SK-N-SH (cell line): ENCODE results near the gene BLCAP. TPM values are rescaled to one million over a fixed set of nuclear protein-coding genes. Genes with fewer than 3 reads are reported as not detected.

Source experiments
- CTCF ChIA-PET: fragments of 300-600, 350-600 bp; formaldehyde crosslinking; extraction: SDS; loops from one replicate; lab custom pipeline; 2021; lab: Yijun Ruan, JAX
- POLR2A ChIA-PET: fragments of 350-600 bp; sonication (Branson Sonifier 250); formaldehyde crosslinking; extraction: SDS; loops from one replicate; lab custom pipeline; 2020; ENCODE audit warnings: antibody characterized with exemption, inconsistent platforms; lab: Yijun Ruan, JAX
- DNase-seq: peaks from one replicate; pipeline ENCODE4 v3.0.0; 2012
- H2AFZ ChIP-seq: fragments of 200-600 bp; sonication (generic); 2 replicates; pipeline ENCODE4 v1.8.1; 2016; ENCODE audit warnings: antibody characterized with exemption, mild to moderate bottlenecking, low read depth
- H3F3A ChIP-seq: fragments of 200-600 bp; sonication (generic); replicated peaks from 2 replicates; pipeline ENCODE3; 2016; ENCODE audit warnings: antibody characterized with exemption, mild to moderate bottlenecking; ENCODE audit not compliant: insufficient read depth
- H3K27ac ChIP-seq, 2 experiments: fragments of 200-500 bp in 1 of 2; fragments of 200-600 bp in 1 of 2; sonication (Bioruptor generic) in 1 of 2; sonication (generic), shearing (Covaris generic) in 1 of 2; 2 replicates each; pipeline versions ENCODE4 v1.5.1 to v1.6.1; 2014 to 2016; ENCODE audit warnings: low read depth in 2 of 2, inconsistent platforms in 1 of 2, low read length in 1 of 2, mild to moderate bottlenecking in 1 of 2, mixed read lengths in 1 of 2
- H3K27me3 ChIP-seq: fragments of 200-600 bp; sonication (generic), shearing (Covaris generic); 2 replicates; pipeline ENCODE4 v1.6.1; 2016; ENCODE audit warnings: mixed run types; ENCODE audit not compliant: insufficient read depth
- H3K36me3 ChIP-seq, 2 experiments: fragments of 200-500 bp in 1 of 2; fragments of 200-600 bp in 1 of 2; sonication (Bioruptor generic) in 1 of 2; sonication (generic) in 1 of 2; replicated peaks in 1 of 2; 2 replicates each; pipeline versions ENCODE3 to v1.5.1; 2014 to 2016; ENCODE audit warnings: low read length in 1 of 2, mild to moderate bottlenecking in 1 of 2; ENCODE audit not compliant: insufficient read depth in 2 of 2, control insufficient read depth in 1 of 2
- H3K4me1 ChIP-seq, 2 experiments: fragments of 200-500 bp in 1 of 2; fragments of 200-600 bp in 1 of 2; sonication (Bioruptor generic) in 1 of 2; sonication (generic), shearing (Covaris generic) in 1 of 2; 2 replicates each; pipeline versions ENCODE4 v1.5.1 to v1.6.1; 2014 to 2016; ENCODE audit warnings: low read depth in 1 of 2, low read length in 1 of 2, mixed run types in 1 of 2; ENCODE audit not compliant: insufficient read depth in 2 of 2, control insufficient read depth in 1 of 2
- H3K4me2 ChIP-seq: fragments of 200-600 bp; sonication (generic), shearing (Covaris generic); 2 replicates; pipeline ENCODE4 v1.6.1; 2017; ENCODE audit warnings: mixed run types
- H3K4me3 ChIP-seq, 2 experiments: fragments of 200-500 bp in 1 of 2; fragments of 200-600 bp in 1 of 2; sonication (Bioruptor generic) in 1 of 2; sonication (generic), shearing (Covaris generic) in 1 of 2; 2 replicates each; pipeline versions ENCODE4 v1.5.1 to v1.8.1; 2014 to 2016; ENCODE audit warnings: low read depth in 2 of 2, inconsistent platforms in 1 of 2, low read length in 1 of 2, mild to moderate bottlenecking in 1 of 2, mixed read lengths in 1 of 2, moderate library complexity in 1 of 2
- H3K79me2 ChIP-seq: fragments of 200-600 bp; sonication (generic); 2 replicates; pipeline ENCODE4 v1.8.1; 2017; ENCODE audit warnings: mild to moderate bottlenecking; ENCODE audit not compliant: insufficient read depth
- H3K9ac ChIP-seq: fragments of 200-600 bp; sonication (generic); 2 replicates; pipeline ENCODE4 v1.6.1; 2017; ENCODE audit warnings: mixed run types
- H3K9me2 ChIP-seq: fragments of 200-600 bp; sonication (generic); 2 replicates; pipeline ENCODE4 v1.6.1; 2017; ENCODE audit warnings: mixed run types
- H3K9me3 ChIP-seq: fragments of 200-600 bp; sonication (generic); 2 replicates; pipeline ENCODE4 v1.6.1; 2017; ENCODE audit warnings: mixed run types, mild to moderate bottlenecking, moderate library complexity
- H4K20me1 ChIP-seq: fragments of 200-600 bp; sonication (generic); 2 replicates; pipeline ENCODE4 v1.6.1; 2017; ENCODE audit warnings: mild to moderate bottlenecking, mixed run types; ENCODE audit not compliant: insufficient read depth
- EP300 ChIP-seq, 2 experiments: IDR thresholded peaks; 2 replicates each; pipeline versions ENCODE4 v1.4.0 to v1.6.1; 2012; ENCODE audit warnings: borderline replicate concordance in 1 of 2, low read depth in 1 of 2, low read length in 1 of 2
- FOXM1 ChIP-seq: IDR thresholded peaks from 2 replicates; pipeline ENCODE4 v1.4.0; 2012; ENCODE audit warnings: low read depth, mild to moderate bottlenecking
- GATA2 ChIP-seq: sonication (generic); formaldehyde crosslinking; IDR thresholded peaks from 2 replicates; pipeline ENCODE4 v1.5.0; 2020; ENCODE audit warnings: mild to moderate bottlenecking, missing genetic modification reagents
- IRF3 ChIP-seq: fragments of 150-350 bp; IDR thresholded peaks from 2 replicates; pipeline ENCODE4 v1.6.1; 2016; ENCODE audit warnings: mild to moderate bottlenecking, low read depth, low read length
- JUND ChIP-seq: IDR thresholded peaks from 2 replicates; pipeline ENCODE4 v1.4.0; 2012
- NFIC ChIP-seq: IDR thresholded peaks from 2 replicates; pipeline ENCODE4 v1.4.0; 2012; ENCODE audit warnings: borderline replicate concordance
- NRF1 ChIP-seq: IDR thresholded peaks from 2 replicates; pipeline ENCODE4 v1.6.1; 2012; ENCODE audit warnings: low read depth, mild to moderate bottlenecking, low read length
- POLR2AphosphoS5 ChIP-seq: IDR thresholded peaks from 2 replicates; pipeline ENCODE4 v1.6.1; 2012; ENCODE audit warnings: low read depth, low read length
- RFX5 ChIP-seq: IDR thresholded peaks from 2 replicates; pipeline ENCODE4 v1.6.1; 2012; ENCODE audit warnings: mild to moderate bottlenecking, improper control_type of control experiment, low read length
- SIN3A ChIP-seq: IDR thresholded peaks from 2 replicates; pipeline ENCODE4 v1.6.1; 2012; ENCODE audit warnings: low read depth, mild to moderate bottlenecking, low read length, moderate library complexity, borderline replicate concordance
- SMC3 ChIP-seq: IDR thresholded peaks from 2 replicates; pipeline ENCODE4 v1.6.1; 2012; ENCODE audit warnings: low read depth, low read length, improper control_type of control experiment
- TAF1 ChIP-seq: IDR thresholded peaks from 2 replicates; pipeline ENCODE4 v1.6.1; 2012; ENCODE audit warnings: low read depth, mild to moderate bottlenecking, low read length, moderate library complexity, borderline replicate concordance
- WGBS: methylation state at CpG from one replicate; pipeline ENCODE4 v1.1.6; 2017; ENCODE audit warnings: low lambda C conversion rate; 5-methylcytosine and 5-hydroxymethylcytosine counted together
- polyA plus RNA-seq, 3 experiments: library from polyadenylated mRNA; depleted of rRNA; stranded (reverse); fragments of >200 nt; gene quantifications; 2 replicates each; pipeline ENCODE4 v1.2.3, GENCODE V29; 2012
- TF ChIP-seq, protein P1 (sequence below): IDR thresholded peaks from 2 replicates; pipeline ENCODE4 v1.6.1; 2012; ENCODE audit warnings: mild to moderate bottlenecking, low read depth, low read length, moderate library complexity
- TF ChIP-seq, protein P2 (sequence below): fragments of 150-350 bp; IDR thresholded peaks from 2 replicates; pipeline ENCODE4 v1.6.1; 2017; ENCODE audit warnings: antibody characterized with exemption, low read length, low read depth, borderline replicate concordance
- TF ChIP-seq, protein P3 (sequence below): fragments of 200-600 bp; sonication (generic); IDR thresholded peaks from 2 replicates; pipeline ENCODE4 v1.6.1; 2017; ENCODE audit warnings: antibody characterized with exemption, mild to moderate bottlenecking, moderate library complexity

BLCAP gene
- polyA plus RNA-seq, 1 of the 3 experiments (the other 2 are of a cell fraction), result 55.8 TPM

DNA sequence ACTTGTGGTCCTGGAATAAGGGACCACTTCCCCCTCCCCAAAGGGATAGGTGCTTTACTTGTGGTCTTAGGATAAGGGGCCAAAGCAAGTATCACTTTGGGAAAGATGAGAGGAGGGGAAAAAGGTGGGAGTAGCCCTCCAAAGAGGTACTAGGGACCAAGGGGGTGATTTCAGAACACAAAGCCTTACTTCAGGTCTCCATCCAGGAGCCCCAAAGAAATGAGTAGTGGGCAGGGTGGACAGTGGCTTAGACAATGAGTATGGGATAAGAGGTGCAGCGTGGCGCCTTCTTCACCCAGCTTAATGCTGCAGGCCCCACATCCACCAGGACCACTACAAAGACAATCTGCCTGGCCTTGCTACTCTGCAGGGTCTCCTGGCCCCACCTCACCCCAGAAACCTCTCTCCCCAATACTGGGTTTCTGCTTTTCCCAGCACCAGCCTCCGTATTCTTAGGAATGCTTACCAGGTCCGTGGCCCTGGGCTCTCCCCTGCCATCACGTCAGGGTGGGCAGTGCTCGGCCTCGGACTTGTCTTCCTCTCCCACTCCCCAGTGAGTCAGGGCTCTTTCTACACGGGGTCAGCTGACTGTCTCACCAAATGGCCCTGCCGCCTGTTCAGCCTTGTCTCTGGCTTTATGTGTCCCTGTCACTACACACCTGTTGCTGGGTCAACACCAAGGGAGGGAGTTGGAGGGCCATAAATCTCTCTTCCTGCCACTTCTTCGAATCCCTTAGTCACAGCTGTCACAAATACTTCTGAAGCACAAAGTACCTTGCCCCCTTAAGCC, 3.6 kb downstream of the BLCAP start:
- 87% methylated on average over 10 of the region's 10 CpGs for WGBS
- no peak for DNase-seq
- Histone ChIP-seq H3K27ac (no peak overlapping the region; a peak in 1 of 4 replicates), H3K36me3 (peaks cover 4% of the 10 kb centered on the region in 2 experiments), H2AFZ (no peak overlapping the region), H3K4me2 (no peak overlapping the region), H3K9me2 (no peaks in the 10 kb centered on the region), H3K9me3 (no peaks in the 10 kb centered on the region), H3K27me3 (no peaks in the 10 kb centered on the region), H3K4me3 (no peak overlapping the region), H3K79me2 (peaks cover 84% of the 10 kb centered on the region), H3K9ac (no peak overlapping the region), H4K20me1 (peaks cover 74% of the 10 kb centered on the region), H3K4me1 (peaks cover 15 to 55% of the 10 kb centered on the region in 2 experiments; a peak in 3 of 4 replicates), H3F3A (no peaks in the 10 kb centered on the region)
- ChIA-PET CTCF (interaction anchor here (12.5 kb wide), 1 partner anchor 329 kb away, joined by 280 read pairs; no protein-coding TSS in a partner anchor), POLR2A (no interaction called here)
- TF ChIP-seq RFX5 (no peak), TAF1 (no peak), EP300 (IDR thresholded peaks at IDR 0.05; ENCODE audit: borderline replicate concordance in 1 of 2, low read depth in 1 of 2, low read length in 1 of 2) (no peak), NRF1 (no peak), IRF3 (no peak), NFIC (no peak)
- TF ChIP-seq, protein P1, sequence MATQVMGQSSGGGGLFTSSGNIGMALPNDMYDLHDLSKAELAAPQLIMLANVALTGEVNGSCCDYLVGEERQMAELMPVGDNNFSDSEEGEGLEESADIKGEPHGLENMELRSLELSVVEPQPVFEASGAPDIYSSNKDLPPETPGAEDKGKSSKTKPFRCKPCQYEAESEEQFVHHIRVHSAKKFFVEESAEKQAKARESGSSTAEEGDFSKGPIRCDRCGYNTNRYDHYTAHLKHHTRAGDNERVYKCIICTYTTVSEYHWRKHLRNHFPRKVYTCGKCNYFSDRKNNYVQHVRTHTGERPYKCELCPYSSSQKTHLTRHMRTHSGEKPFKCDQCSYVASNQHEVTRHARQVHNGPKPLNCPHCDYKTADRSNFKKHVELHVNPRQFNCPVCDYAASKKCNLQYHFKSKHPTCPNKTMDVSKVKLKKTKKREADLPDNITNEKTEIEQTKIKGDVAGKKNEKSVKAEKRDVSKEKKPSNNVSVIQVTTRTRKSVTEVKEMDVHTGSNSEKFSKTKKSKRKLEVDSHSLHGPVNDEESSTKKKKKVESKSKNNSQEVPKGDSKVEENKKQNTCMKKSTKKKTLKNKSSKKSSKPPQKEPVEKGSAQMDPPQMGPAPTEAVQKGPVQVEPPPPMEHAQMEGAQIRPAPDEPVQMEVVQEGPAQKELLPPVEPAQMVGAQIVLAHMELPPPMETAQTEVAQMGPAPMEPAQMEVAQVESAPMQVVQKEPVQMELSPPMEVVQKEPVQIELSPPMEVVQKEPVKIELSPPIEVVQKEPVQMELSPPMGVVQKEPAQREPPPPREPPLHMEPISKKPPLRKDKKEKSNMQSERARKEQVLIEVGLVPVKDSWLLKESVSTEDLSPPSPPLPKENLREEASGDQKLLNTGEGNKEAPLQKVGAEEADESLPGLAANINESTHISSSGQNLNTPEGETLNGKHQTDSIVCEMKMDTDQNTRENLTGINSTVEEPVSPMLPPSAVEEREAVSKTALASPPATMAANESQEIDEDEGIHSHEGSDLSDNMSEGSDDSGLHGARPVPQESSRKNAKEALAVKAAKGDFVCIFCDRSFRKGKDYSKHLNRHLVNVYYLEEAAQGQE, result no peak

DNA sequence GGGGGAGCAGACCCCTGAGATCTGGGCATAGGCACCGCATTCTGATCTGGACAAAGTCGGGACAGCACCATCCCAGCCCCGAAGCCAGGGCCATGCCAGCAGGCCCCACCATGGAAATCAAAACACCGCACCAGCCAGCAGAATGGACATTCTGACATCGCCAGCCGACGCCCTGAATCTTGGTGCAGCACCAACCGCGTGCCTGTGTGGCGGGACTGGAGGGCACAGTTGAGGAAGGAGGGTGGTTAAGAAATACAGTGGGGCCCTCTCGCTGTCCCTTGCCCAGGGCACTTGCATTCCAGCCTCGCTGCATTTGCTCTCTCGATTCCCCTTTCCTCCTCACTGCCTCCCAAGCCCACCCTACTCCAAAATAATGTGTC, 4.7 kb downstream of the BLCAP start:
- ChIA-PET CTCF (no interaction called here), POLR2A (no interaction called here)
- H3K9ac ChIP-seq, result no peak overlapping the region
- DNase-seq, result no peak
- H2AFZ ChIP-seq, result no peak overlapping the region
- H3K27me3 ChIP-seq, result no peaks in the 10 kb centered on the region
- H3K36me3 ChIP-seq, result peaks cover 6 to 15% of the 10 kb centered on the region in 2 experiments
- peaks cover 79% of the 10 kb centered on the region for H4K20me1 ChIP-seq
- peaks cover 89% of the 10 kb centered on the region for H3K79me2 ChIP-seq
- H3K4me3 ChIP-seq, result peak overlapping the region in 1 of 2 experiments; percentile 29; a peak in 1 of 4 replicates
- no peaks in the 10 kb centered on the region for H3F3A ChIP-seq
- no peak overlapping the region for H3K4me2 ChIP-seq
- H3K27ac ChIP-seq, result peak overlapping the region in 1 of 2 experiments; percentile 72; a peak in 1 of 4 replicates
- no peaks in the 10 kb centered on the region for H3K9me2 ChIP-seq
- no peaks in the 10 kb centered on the region for H3K9me3 ChIP-seq
- WGBS, result 94% methylated on average over 10 of the region's 13 CpGs
- H3K4me1 ChIP-seq, result peaks cover 15 to 49% of the 10 kb centered on the region in 2 experiments; a peak in 3 of 4 replicates
- TF ChIP-seq FOXM1 (no peak), POLR2AphosphoS5 (no peak), TAF1 (no peak), SIN3A (no peak), GATA2 (CRISPR knock-in tag) (no peak), SMC3 (no peak), NRF1 (no peak), JUND (no peak)
- TF ChIP-seq, protein P2, sequence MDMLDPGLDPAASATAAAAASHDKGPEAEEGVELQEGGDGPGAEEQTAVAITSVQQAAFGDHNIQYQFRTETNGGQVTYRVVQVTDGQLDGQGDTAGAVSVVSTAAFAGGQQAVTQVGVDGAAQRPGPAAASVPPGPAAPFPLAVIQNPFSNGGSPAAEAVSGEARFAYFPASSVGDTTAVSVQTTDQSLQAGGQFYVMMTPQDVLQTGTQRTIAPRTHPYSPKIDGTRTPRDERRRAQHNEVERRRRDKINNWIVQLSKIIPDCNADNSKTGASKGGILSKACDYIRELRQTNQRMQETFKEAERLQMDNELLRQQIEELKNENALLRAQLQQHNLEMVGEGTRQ, result no peak
- TF ChIP-seq, protein P3, sequence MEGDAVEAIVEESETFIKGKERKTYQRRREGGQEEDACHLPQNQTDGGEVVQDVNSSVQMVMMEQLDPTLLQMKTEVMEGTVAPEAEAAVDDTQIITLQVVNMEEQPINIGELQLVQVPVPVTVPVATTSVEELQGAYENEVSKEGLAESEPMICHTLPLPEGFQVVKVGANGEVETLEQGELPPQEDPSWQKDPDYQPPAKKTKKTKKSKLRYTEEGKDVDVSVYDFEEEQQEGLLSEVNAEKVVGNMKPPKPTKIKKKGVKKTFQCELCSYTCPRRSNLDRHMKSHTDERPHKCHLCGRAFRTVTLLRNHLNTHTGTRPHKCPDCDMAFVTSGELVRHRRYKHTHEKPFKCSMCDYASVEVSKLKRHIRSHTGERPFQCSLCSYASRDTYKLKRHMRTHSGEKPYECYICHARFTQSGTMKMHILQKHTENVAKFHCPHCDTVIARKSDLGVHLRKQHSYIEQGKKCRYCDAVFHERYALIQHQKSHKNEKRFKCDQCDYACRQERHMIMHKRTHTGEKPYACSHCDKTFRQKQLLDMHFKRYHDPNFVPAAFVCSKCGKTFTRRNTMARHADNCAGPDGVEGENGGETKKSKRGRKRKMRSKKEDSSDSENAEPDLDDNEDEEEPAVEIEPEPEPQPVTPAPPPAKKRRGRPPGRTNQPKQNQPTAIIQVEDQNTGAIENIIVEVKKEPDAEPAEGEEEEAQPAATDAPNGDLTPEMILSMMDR, result no peak
